Measurements from ENCODE around the gene AGPAT3. TPM values are rescaled to one million over a fixed set of nuclear protein-coding genes. Genes with fewer than 3 reads are reported as not detected.

AGPAT3 gene
- total RNA-seq, 4 donors from 2014 or later = 28.0 to 36.5 (median 32.2) TPM

DNA sequence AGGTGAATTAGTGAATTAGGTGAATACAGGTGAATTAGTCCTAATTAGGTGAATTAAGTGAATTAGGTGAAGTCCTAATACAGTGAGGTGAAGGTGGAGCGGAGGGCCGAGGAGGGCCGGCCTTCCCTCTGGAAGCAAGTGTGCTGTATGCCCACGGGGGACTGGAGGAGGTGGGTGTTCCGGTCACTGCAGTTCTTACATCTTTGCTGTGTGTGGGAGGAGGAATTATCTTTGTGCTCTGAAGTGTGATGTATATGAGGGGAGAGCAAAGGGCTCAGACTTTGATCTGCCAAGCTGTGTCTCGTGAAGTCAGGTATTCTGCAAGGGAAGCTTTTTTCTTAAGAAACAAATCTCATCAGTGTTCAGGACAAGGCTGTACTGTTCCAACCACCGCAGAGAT lies 45.4 kb downstream of the AGPAT3 start:
- 83% methylated on average over 7 of the region's 7 CpGs for WGBS
- no peaks in the 10 kb centered on the region for H3K27me3 ChIP-seq
- H3K27ac ChIP-seq (replicated peaks in 1 of 4) = no peak overlapping the region
- intact Hi-C loops (cut with DNase I) = no loop called here
- peaks cover 0 to 11% (median 7%) of the 10 kb centered on the region in 4 donors for H3K9me3 ChIP-seq
- H3K4me3 ChIP-seq = no peak overlapping the region
- TF ChIP-seq POLR2A (IDR thresholded peaks at IDR 0.05; ENCODE audit: low read depth) (no peak), EP300 (IDR thresholded peaks at IDR 0.05) (no peak), POLR2AphosphoS5 (IDR thresholded peaks at IDR 0.05) (no peak)
- TF ChIP-seq, protein P1, sequence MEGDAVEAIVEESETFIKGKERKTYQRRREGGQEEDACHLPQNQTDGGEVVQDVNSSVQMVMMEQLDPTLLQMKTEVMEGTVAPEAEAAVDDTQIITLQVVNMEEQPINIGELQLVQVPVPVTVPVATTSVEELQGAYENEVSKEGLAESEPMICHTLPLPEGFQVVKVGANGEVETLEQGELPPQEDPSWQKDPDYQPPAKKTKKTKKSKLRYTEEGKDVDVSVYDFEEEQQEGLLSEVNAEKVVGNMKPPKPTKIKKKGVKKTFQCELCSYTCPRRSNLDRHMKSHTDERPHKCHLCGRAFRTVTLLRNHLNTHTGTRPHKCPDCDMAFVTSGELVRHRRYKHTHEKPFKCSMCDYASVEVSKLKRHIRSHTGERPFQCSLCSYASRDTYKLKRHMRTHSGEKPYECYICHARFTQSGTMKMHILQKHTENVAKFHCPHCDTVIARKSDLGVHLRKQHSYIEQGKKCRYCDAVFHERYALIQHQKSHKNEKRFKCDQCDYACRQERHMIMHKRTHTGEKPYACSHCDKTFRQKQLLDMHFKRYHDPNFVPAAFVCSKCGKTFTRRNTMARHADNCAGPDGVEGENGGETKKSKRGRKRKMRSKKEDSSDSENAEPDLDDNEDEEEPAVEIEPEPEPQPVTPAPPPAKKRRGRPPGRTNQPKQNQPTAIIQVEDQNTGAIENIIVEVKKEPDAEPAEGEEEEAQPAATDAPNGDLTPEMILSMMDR (IDR thresholded peaks at IDR 0.05) = no peak
- peaks cover 8 to 27% (median 24%) of the 10 kb centered on the region in 4 donors for H3K4me1 ChIP-seq
- no peak for DNase-seq (ENCODE audit: extremely low spot score)
- H3K36me3 ChIP-seq = peaks cover 6 to 20% (median 14%) of the 10 kb centered on the region in 4 donors

DNA sequence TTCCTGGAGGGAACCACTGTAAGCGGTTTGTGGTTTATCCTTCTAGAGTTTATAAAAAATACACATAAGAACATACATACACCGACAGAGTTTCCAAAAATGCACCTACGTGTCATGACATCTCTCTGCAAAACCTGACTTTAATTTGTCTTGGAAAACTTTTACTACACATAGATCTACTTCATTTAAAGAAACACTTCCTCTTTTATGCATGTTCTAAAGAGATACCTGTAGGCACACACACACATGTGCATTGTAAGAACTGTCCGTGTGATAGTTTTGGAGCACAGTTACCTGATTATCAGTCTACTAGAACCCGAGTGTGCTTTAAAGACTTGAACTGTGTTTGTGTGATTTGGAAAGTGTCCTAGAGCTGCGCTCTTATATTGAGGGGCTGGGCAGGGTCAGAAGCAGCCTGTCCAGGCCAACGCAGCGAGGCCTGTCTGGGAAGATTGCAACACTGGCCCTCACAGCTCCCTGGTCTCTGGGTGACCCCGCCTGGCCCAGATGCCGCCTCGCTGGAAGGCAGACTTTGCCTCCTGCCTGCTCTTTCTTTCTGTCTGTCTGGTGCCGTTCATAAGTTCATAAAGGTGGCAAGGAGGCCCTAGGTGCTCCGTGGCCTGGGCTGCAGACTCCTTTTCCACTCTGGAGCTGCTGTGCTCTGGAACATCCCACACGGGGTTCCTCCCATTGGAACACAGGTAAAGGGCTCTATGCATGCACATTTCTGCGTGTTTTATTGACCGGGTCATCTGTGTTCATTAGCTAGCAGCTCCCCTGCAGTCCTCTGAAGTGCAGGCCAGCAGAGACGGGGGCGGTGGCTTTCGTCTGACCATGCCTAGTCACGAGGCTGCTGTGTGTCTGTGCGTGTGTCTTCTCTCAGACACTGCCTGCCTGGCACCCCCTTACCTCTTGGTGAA lies 46.3 kb downstream of the AGPAT3 start:
- no peak overlapping the region for H3K4me3 ChIP-seq
- no peak for DNase-seq (ENCODE audit: extremely low spot score)
- intact Hi-C loops (cut with DNase I) = no loop called here
- H3K27ac ChIP-seq (replicated peaks in 1 of 4) = no peak overlapping the region
- H3K36me3 ChIP-seq = peaks cover 5 to 16% (median 9%) of the 10 kb centered on the region in 4 donors
- peaks cover 0 to 11% (median 7%) of the 10 kb centered on the region in 4 donors for H3K9me3 ChIP-seq
- TF ChIP-seq, protein P1 (IDR thresholded peaks at IDR 0.05) = no peak
- TF ChIP-seq EP300 (IDR thresholded peaks at IDR 0.05) (no peak), POLR2A (IDR thresholded peaks at IDR 0.05; ENCODE audit: low read depth) (no peak), POLR2AphosphoS5 (IDR thresholded peaks at IDR 0.05) (no peak)
- WGBS = 86% methylated on average over 15 of the region's 21 CpGs
- H3K4me1 ChIP-seq = peaks cover 15 to 30% (median 28%) of the 10 kb centered on the region in 4 donors
- no peaks in the 10 kb centered on the region for H3K27me3 ChIP-seq

DNA sequence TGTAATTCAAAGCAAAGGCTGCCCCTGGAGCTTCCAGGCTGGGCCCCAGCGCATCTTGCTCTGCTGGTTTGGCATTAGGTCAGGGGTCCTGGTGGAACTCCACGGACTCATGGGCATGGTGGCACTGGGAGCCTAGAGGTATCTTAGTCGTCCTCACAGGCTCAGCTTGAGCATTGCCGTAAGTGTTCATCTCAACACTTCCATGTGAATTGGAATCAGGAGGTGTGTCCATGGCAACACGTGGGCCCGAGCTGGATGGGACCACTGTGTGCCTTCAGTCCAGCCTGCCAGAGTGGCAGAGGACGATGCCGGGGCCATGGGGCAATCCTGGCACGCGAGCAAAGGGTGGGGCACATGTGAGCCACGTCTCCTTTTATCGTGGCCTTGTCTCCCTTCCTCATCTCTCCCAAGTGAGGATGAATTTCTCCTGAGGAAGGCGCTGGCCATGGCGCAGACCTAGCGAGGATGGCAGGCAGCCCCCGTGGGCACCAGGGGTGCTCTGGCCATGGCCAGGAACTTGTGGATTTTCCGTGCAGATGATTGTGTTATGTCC lies 47.0 kb downstream of the AGPAT3 start:
- Histone ChIP-seq H3K4me3 (no peak overlapping the region), H3K9me3 (peaks cover 0 to 11% (median 7%) of the 10 kb centered on the region in 4 donors), H3K27me3 (no peaks in the 10 kb centered on the region), H3K4me1 (peaks cover 23 to 37% (median 34%) of the 10 kb centered on the region in 4 donors), H3K27ac (replicated peaks in 1 of 4) (no peak overlapping the region), H3K36me3 (peaks cover 0 to 9% (median 5%) of the 10 kb centered on the region in 4 donors)
- 95% methylated on average over 7 of the region's 17 CpGs for WGBS
- TF ChIP-seq, protein P1 (IDR thresholded peaks at IDR 0.05) = no peak
- no peak for TF ChIP-seq POLR2AphosphoS5 (IDR thresholded peaks at IDR 0.05)
- no peak for TF ChIP-seq POLR2A (IDR thresholded peaks at IDR 0.05; ENCODE audit: low read depth)
- no peak for TF ChIP-seq EP300 (IDR thresholded peaks at IDR 0.05)
- intact Hi-C loops (cut with DNase I) = no loop called here
- DNase-seq (ENCODE audit: extremely low spot score) = no peak

GRCh38 chr21:43912500-43912899 lies 47.5 kb downstream of the AGPAT3 start:
- H3K9me3 ChIP-seq = peaks cover 0 to 11% (median 7%) of the 10 kb centered on the region in 4 donors
- peaks cover 28 to 42% (median 36%) of the 10 kb centered on the region in 4 donors for H3K4me1 ChIP-seq
- WGBS = 95% methylated on average over 9 of the region's 9 CpGs
- no peak overlapping the region for H3K27ac ChIP-seq (replicated peaks in 1 of 4)
- intact Hi-C loops (cut with DNase I) = no loop called here
- peaks cover 0 to 8% (median 5%) of the 10 kb centered on the region in 4 donors for H3K36me3 ChIP-seq
- no peak for DNase-seq (ENCODE audit: extremely low spot score)
- H3K4me3 ChIP-seq = no peak overlapping the region
- no peaks in the 10 kb centered on the region for H3K27me3 ChIP-seq
- no peak for TF ChIP-seq POLR2A (IDR thresholded peaks at IDR 0.05; ENCODE audit: low read depth)
- no peak for TF ChIP-seq EP300 (IDR thresholded peaks at IDR 0.05)
- no peak for TF ChIP-seq POLR2AphosphoS5 (IDR thresholded peaks at IDR 0.05)
- TF ChIP-seq, protein P1 (IDR thresholded peaks at IDR 0.05) = no peak

All from esophagus muscularis mucosa (tissue), 4 donors.